Measurements from ENCODE around the gene TRMT112. TPM values are rescaled to one million over a fixed set of nuclear protein-coding genes. Genes with fewer than 3 reads are reported as not detected.
A peak's percentile ranks its signal among the peaks of the same experiment; 100 is the strongest.

The TRMT112 gene
- total RNA-seq, 1 donor from 2014 or later = 149 TPM

DNA sequence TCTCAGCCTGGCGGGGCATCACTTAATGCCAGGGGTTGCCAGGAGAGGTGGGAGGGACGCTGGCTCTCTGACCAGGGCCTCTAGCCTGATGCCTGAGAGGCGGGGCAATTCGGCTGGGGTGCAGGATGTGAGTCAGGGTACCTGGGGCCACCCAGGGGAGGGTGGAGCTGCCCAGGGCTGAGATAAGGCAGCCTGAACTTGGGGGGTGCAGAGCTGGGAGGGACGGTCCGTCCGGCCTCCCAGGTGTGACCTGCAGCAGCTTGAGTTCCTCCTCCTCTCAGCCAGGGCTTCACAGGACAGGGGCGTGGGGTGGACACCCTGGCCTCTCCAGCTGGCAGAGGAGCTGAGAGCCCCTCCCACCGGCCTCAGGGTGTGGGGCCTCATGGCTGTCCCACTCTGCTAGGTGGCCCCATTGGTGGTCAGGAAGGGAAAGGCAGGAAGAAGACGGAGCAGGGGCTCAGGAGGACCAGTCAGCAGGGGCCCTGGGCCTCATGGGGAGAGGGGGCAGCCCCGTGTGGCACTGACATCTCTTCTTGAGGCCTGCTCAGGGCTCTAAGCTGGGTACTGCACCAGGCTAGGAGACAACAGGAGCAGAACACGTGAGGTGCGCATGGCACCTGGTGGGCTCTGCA lies 40.7 kb upstream of the TRMT112 start:
- peaks cover 3% of the 10 kb centered on the region for H3K27me3 Mint-ChIP-seq
- H3K36me3 Mint-ChIP-seq (ENCODE audit: insufficient read depth) = peaks cover 3% of the 10 kb centered on the region
- TF ChIP-seq, protein P1, sequence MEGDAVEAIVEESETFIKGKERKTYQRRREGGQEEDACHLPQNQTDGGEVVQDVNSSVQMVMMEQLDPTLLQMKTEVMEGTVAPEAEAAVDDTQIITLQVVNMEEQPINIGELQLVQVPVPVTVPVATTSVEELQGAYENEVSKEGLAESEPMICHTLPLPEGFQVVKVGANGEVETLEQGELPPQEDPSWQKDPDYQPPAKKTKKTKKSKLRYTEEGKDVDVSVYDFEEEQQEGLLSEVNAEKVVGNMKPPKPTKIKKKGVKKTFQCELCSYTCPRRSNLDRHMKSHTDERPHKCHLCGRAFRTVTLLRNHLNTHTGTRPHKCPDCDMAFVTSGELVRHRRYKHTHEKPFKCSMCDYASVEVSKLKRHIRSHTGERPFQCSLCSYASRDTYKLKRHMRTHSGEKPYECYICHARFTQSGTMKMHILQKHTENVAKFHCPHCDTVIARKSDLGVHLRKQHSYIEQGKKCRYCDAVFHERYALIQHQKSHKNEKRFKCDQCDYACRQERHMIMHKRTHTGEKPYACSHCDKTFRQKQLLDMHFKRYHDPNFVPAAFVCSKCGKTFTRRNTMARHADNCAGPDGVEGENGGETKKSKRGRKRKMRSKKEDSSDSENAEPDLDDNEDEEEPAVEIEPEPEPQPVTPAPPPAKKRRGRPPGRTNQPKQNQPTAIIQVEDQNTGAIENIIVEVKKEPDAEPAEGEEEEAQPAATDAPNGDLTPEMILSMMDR (IDR thresholded peaks at IDR 0.05; ENCODE audit: unreplicated experiment) = no peak
- peak overlapping the region; percentile 41 for H3K4me3 Mint-ChIP-seq (ENCODE audit: low read depth)
- peaks cover 5% of the 10 kb centered on the region for H3K4me1 Mint-ChIP-seq (ENCODE audit: low read depth)
- no peak overlapping the region for H3K27ac Mint-ChIP-seq
- no peaks in the 10 kb centered on the region for H3K9me3 Mint-ChIP-seq (ENCODE audit: low read depth)
- no peak for DNase-seq (ENCODE audit: low spot score, unreplicated experiment)

DNA sequence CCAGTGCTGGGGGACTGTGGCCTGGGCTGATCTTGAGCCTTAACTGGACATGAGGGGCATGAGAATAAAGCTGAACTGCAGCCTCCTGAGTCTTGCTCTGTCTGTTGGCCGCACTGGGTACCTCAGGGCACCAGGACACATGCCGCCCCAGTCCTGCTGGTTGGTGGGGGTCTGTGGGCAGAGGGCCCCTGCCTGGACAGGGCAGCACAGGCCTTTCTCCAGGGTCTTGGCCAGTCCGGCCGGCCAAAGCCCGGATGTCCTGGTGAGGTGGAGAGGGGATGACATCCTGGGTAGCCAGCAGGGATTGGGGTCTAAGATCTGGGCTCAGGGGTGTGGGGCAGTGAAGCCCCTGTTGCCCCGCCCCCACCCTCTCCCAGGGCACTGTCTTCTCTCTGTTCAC lies 40.1 kb upstream of the TRMT112 start:
- Mint-ChIP-seq H3K27me3 (peaks cover 3% of the 10 kb centered on the region), H3K4me1 (ENCODE audit: low read depth) (peaks cover 5% of the 10 kb centered on the region), H3K4me3 (ENCODE audit: low read depth) (no peak overlapping the region), H3K36me3 (ENCODE audit: insufficient read depth) (peaks cover 2% of the 10 kb centered on the region), H3K9me3 (ENCODE audit: low read depth) (no peaks in the 10 kb centered on the region), H3K27ac (no peak overlapping the region)
- no peak for DNase-seq (ENCODE audit: low spot score, unreplicated experiment)
- TF ChIP-seq, protein P1 (IDR thresholded peaks at IDR 0.05; ENCODE audit: unreplicated experiment) = no peak

GRCh38 chr11:64356498-64357411 lies 39.4 kb upstream of the TRMT112 start:
- Mint-ChIP-seq H3K9me3 (ENCODE audit: low read depth) (no peaks in the 10 kb centered on the region), H3K36me3 (ENCODE audit: insufficient read depth) (peaks cover 2% of the 10 kb centered on the region), H3K4me3 (ENCODE audit: low read depth) (peak overlapping the region; percentile 48), H3K4me1 (ENCODE audit: low read depth) (peaks cover 5% of the 10 kb centered on the region), H3K27me3 (peaks cover 3% of the 10 kb centered on the region), H3K27ac (no peak overlapping the region)
- TF ChIP-seq, protein P1 (IDR thresholded peaks at IDR 0.05; ENCODE audit: unreplicated experiment) = peak; percentile 50
- no peak for DNase-seq (ENCODE audit: low spot score, unreplicated experiment)

GRCh38 chr11:64355078-64355940 lies 38.0 kb upstream of the TRMT112 start:
- Mint-ChIP-seq H3K27me3 (peaks cover 3% of the 10 kb centered on the region), H3K4me3 (ENCODE audit: low read depth) (no peak overlapping the region), H3K27ac (no peak overlapping the region), H3K9me3 (ENCODE audit: low read depth) (no peaks in the 10 kb centered on the region), H3K4me1 (ENCODE audit: low read depth) (peaks cover 5% of the 10 kb centered on the region), H3K36me3 (ENCODE audit: insufficient read depth) (no peaks in the 10 kb centered on the region)
- TF ChIP-seq, protein P1 (IDR thresholded peaks at IDR 0.05; ENCODE audit: unreplicated experiment) = peak; percentile 58
- peak; percentile 58 for DNase-seq (ENCODE audit: low spot score, unreplicated experiment)

All from progenitor cell of endocrine pancreas (in vitro differentiated cells).